Activated CD4-positive, CD25-positive, alpha-beta regulatory T cell (primary cell): Measurements from ENCODE around the gene PCDH7.

Experiments
- DNase-seq, 4 experiments: peaks; one replicate each; lab custom pipeline; 2025; lab: John Stamatoyannopoulos, UW

The PCDH7 gene, protein sequence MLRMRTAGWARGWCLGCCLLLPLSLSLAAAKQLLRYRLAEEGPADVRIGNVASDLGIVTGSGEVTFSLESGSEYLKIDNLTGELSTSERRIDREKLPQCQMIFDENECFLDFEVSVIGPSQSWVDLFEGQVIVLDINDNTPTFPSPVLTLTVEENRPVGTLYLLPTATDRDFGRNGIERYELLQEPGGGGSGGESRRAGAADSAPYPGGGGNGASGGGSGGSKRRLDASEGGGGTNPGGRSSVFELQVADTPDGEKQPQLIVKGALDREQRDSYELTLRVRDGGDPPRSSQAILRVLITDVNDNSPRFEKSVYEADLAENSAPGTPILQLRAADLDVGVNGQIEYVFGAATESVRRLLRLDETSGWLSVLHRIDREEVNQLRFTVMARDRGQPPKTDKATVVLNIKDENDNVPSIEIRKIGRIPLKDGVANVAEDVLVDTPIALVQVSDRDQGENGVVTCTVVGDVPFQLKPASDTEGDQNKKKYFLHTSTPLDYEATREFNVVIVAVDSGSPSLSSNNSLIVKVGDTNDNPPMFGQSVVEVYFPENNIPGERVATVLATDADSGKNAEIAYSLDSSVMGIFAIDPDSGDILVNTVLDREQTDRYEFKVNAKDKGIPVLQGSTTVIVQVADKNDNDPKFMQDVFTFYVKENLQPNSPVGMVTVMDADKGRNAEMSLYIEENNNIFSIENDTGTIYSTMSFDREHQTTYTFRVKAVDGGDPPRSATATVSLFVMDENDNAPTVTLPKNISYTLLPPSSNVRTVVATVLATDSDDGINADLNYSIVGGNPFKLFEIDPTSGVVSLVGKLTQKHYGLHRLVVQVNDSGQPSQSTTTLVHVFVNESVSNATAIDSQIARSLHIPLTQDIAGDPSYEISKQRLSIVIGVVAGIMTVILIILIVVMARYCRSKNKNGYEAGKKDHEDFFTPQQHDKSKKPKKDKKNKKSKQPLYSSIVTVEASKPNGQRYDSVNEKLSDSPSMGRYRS (N-terminal part only)

DNA sequence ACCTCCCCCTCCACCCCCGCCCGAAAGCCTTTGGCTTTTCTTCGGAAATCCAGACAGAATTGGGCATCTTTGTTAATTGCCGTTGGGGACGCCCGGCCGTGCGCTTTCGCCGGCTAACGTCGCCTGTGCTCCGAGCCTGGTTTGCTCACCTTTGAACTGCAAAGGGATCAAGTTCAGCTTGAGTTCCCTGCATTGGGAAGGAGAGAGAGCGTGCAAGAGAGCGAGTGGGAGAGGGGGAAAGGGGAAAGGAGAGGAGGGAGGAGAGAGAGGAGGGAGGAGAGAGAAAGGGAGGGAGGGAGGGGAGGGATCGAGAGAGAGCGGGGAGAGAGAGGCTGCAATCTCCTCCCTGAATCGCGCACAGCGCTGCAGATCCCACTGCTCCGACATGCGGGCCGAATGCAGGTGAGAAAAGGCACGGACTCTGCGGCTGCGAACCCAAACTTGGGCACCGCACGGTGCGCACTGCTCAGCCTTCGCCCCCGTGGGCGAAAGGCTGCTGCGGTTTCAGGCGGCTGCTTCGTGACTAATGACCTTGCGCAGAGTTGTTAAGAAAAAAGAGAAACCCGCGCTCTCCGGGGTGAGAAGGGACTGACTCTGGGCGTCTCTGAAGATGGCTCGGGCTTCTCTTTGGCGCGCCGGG lies at the start of gene PCDH7:
PCDH7 (plus strand) TSS at position 349 of the 640 bp plus-strand sequence. CDS start 1,054 bp downstream, outside the sequence.
- DNase-seq, result no peak

- DNase-seq, result no peak
These were observed 48.2 kb upstream of the PCDH7 start for GRCh38 chr4:30671926-30672448.

DNA sequence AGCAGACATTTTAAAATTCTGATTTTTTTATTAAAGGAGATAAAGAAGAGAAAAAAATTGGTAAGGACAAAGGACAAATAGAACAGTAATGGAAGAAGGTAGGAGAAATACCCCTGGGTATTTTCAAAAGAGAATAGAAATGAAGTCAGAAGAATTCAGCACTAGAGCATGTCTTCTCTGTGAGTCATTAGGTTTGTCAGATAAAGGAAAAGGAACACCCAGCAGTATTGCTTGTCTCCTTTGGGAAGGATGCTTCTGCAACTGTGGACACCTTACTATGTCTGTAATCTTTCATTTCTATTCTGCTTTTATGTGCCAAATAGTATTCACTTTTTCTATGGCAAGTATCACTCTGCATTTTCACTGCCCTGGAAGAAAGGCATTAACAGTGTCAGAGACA lies 24.0 kb upstream of the PCDH7 start:
- no peak for DNase-seq

- no peak for DNase-seq
These were observed 5.6 kb upstream of the PCDH7 start for GRCh38 chr4:30714408-30715031.

GRCh38 chr4:30716158-30716557 lies 4.0 kb upstream of the PCDH7 start:
- no peak for DNase-seq

GRCh38 chr4:30716681-30717207 lies 3.4 kb upstream of the PCDH7 start:
- DNase-seq, result no peak

- no peak for DNase-seq
These were observed 2.8 kb upstream of the PCDH7 start for GRCh38 chr4:30717208-30718020.

GRCh38 chr4:30718021-30718542 lies 2.1 kb upstream of the PCDH7 start:
- DNase-seq, result no peak

DNA sequence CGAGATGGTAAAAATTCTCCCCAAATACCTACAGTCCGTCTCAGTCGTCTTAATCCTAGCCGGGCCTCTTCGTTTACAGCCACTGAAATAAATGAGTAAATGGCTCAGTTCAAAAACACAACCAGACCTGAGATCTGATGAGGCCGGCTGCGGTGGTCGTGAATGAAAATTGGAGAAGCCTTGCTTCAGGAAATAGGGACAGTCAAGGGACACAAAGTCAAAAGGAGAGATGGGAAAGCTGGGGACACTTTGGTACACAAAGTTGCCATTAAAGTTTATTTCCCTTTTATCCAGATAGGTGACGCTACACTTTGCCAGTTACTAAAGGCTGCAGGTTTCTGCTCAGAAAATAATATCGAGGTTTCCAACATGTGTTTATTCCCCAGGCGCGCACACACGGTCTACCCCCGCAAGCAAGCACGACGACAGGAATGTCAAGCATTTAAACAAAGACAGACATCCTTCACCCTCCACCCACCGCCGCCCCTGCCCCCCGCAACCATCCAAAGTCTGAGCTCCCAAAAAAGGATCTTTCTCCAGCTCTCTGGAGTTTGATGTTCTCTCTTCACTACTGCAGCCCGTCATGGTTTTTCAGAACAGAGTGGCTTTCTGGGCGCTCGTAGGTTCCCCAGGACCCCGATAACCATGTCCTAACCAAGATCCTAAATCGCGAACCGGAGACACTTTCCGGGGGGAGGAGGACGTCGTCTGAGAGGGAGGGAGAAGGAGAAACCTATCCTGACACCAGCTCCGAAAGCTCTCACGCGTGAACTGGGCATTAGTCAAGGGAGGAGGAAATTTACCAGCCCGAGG lies 1.3 kb upstream of the PCDH7 start:
- DNase-seq, result no peak

GRCh38 chr4:30719454-30720020 lies 632 bp upstream of the PCDH7 start:
- DNase-seq, result no peak

DNA sequence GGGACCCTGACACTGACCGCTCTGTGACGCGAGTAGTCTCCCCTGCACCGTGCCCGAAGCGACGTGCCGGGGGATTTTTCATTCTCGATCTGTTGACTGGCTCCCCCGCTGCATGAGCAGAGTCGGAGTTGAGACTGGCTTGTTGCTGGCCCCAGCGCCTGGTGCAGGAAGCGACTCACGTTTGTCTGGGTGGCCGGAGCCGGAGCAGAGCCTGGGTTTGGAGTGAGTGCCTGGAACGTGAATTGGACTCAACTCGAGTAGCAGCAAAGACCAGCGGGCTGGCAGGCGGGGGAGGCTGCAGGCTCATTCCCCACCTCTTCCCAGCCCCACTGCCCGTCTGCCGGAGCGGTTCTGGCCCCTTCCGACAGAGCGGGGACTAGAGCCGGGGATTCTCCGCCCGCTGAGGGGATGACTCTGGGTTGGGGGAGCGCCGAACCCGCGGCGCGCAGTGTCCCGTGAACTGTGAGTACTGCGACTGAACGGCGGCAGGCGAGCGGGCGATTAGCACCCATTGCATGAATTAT lies 554 bp downstream of the PCDH7 start:
- DNase-seq, result no peak

- DNase-seq, result no peak
These were observed 1.3 kb downstream of the PCDH7 start for GRCh38 chr4:30721185-30722091.

DNA sequence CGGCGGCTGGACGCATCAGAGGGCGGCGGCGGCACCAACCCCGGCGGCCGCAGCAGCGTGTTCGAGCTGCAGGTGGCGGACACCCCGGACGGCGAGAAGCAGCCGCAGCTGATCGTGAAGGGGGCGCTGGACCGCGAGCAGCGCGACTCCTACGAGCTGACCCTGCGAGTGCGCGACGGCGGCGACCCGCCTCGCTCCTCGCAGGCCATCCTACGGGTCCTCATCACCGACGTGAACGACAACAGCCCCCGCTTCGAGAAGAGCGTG lies 1.9 kb downstream of the PCDH7 start:
- DNase-seq, result no peak

GRCh38 chr4:30722359-30723200 lies 2.4 kb downstream of the PCDH7 start:
- no peak for DNase-seq

DNA sequence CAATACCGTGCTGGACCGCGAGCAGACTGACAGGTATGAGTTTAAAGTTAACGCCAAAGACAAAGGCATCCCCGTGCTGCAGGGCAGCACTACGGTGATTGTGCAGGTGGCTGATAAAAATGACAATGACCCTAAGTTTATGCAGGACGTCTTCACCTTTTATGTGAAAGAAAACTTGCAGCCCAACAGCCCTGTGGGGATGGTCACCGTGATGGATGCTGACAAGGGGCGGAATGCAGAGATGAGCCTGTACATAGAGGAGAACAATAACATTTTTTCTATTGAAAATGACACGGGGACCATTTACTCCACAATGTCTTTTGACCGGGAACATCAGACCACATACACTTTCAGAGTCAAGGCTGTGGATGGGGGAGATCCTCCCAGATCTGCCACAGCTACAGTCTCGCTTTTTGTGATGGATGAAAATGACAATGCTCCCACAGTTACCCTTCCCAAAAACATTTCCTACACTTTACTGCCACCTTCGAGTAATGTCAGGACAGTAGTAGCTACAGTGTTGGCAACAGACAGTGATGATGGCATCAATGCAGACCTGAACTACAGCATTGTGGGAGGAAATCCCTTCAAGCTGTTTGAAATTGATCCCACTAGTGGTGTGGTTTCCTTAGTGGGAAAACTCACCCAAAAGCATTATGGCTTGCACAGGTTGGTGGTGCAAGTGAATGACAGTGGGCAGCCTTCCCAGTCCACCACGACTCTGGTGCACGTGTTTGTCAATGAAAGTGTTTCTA lies 3.2 kb downstream of the PCDH7 start:
- no peak for DNase-seq

DNA sequence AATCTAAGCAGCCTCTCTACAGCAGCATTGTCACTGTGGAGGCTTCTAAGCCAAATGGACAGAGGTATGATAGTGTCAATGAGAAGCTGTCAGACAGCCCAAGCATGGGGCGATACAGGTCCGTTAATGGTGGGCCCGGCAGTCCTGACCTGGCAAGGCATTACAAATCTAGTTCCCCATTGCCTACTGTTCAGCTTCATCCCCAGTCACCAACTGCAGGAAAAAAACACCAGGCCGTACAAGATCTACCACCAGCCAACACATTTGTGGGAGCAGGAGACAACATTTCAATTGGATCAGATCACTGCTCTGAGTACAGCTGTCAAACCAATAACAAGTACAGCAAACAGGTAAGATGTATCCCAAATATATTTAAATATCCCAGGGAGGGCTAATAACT lies 4.1 kb downstream of the PCDH7 start:
- DNase-seq, result no peak
